Pulmonary artery endothelial cell (primary cell): ENCODE data around the gene LPP. TPM values are rescaled to one million over a fixed set of nuclear protein-coding genes. Genes with fewer than 3 reads are reported as not detected.
A peak's percentile ranks its signal among the peaks of the same experiment; 100 is the strongest.

Source experiments
- DNase-seq: peaks from one replicate; pipeline ENCODE4 v3.0.0-alpha.2; 2011; ENCODE audit warnings: low read depth, low spot score
- total RNA-seq: library from RNA; depleted of rRNA; stranded (reverse); fragments of >200 nt; gene quantifications from 2 replicates; pipeline ENCODE4 v1.2.3, GENCODE V29; 2014

Gene LPP
- total RNA-seq, 1 donor from 2014 or later = 31.5 TPM

DNA sequence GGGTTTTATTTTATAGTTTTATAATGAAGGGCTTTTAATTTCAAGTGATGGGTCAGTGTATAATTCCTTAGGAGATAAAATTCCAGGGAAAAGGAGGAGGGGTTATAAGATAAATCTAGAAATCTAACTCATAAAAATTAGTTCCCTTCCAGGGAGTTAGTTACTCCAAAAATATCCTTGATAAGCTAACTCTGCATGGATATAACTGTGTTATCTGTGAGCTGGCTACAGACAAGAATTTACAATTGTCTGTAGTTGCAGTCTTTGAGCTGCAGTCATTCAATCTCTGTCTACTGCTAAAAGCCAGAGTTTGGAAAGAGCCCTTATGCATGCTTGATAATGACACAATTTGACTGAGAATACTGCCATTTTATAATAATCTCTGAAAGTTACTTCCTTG is 585.6 kb downstream of the LPP start:
- no peak for DNase-seq

DNA sequence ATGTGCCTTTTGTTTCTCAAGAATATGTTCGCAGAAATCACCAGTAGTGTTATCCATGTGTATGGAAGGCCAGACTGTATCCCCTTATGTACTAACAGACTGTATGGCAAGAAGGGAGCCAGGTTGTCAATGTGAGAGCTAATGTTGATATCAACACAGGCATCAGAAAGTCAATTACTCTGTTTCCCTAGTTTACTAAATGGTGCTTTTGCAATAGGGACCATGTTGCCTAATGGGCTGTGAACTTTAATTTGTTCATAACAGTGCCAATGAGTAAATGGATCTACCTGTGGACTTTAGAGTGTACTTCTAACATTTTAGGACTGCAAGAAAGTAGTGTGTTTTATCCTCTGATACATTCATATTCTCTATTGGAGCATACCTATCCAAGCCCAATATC is 586.1 kb downstream of the LPP start:
- DNase-seq = no peak

DNA sequence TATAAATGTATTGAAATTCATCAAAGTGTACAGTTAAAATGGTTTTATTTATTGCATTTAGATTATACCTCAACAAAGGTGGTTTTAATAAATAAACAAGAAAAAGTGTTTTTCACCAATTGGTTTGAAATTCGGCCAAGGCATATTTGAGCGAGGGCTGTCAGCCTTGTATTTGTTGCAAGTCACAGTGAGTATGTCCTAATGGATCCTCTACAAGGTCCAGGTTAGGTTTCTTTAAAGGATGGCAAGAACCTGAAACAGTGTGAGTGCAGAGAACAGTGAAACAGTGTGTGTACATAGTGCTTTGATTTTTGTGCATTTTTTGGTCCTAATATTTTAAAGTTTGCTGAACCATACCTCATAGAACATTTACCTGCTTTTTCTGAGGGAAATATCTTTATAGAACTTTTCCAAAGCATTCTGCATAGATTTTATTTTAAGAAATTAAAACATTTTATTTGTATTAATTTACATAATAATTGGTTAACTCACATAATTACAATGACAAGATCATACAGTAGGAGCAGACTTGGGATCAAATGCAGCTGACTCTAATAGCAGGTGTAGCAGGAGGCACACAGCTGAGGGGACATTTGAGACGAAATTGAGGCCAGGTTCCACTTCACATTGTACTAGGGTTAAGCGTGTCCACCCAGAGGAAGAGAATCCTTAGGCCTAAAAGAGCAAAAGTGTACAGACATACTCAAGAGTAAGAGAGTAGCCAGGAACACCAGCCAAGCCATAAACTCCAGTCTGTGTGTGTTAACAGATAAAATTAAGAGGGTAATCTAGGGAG is 589.0 kb downstream of the LPP start:
- DNase-seq = no peak

DNA sequence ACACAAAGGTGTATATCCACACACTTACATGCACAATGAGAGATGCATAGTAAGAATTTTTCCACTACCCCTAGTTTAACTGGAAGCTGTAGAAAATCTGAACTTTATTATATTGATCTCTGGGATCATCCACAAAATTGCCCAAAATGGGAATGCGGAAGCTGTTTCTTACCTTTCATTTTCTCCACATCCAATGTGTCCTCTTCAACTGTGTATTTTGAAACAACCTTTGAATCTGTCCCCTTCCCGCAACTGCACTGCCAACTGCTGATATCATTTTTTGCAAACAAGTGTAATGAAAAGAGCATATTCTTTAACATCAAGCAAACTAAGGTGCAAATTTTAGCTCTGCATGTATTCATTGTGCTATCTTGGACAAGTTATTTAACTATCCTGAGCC is 590.2 kb downstream of the LPP start:
- no peak for DNase-seq

DNA sequence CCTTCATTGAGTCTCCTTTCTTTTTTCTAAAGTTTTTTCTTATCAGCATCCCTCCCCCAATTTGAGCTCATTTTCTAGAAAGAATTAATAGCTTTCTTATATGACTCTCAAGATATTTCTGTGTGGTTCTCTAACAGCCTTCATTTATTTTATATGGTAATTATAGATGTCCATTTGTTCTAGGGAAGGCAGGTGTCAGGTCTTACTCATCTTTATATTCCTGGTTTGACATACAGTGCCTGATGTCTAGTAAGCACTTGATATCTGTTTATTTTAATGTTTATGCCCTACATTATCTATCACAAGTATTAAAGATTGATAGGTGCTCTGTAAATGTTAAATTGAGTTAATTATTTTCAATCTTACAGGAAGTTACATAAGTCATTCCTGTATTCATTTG is 591.1 kb downstream of the LPP start:
- DNase-seq = no peak

DNA sequence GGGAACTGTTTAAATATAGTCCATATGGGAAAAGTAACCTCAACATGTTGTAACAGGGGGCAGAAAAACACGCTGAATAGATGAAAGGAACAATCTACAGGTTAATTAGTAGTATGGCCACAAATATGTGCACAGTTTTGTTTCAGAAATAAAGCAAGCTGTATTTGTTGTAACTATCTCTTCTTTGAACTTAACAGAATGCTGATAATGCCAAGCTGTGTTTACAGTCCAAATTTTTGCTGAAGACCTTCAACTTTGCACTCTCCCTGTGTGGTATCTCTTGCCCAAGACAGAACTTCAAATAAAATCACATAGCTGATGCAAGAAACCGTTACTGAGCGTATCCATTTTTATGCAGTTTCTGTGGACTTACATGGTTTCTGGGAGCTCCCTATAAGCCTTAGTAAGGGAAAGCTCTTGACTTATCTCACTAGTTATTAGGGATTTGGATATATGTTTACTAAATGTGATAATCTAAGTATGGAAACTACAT is 592.4 kb downstream of the LPP start:
- no peak for DNase-seq

DNA sequence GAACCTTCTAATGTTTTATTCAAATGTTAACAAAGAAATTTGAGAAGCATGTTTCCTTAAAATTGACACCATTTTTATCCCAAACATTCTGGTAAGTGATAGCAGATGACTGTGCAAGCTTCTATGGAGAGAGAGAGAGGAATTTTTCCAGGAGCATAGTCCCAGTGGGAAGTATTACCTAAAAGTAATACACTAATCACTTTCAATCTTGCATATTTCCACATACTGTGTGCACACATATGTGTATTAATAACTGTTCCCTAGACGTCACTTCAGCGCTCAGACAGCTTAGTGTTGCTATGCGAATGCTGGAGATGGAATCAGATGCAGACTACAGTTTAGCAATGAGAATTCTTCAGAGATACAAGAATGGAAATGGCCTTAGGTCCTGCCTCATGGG is 593.5 kb downstream of the LPP start:
- no peak for DNase-seq

DNA sequence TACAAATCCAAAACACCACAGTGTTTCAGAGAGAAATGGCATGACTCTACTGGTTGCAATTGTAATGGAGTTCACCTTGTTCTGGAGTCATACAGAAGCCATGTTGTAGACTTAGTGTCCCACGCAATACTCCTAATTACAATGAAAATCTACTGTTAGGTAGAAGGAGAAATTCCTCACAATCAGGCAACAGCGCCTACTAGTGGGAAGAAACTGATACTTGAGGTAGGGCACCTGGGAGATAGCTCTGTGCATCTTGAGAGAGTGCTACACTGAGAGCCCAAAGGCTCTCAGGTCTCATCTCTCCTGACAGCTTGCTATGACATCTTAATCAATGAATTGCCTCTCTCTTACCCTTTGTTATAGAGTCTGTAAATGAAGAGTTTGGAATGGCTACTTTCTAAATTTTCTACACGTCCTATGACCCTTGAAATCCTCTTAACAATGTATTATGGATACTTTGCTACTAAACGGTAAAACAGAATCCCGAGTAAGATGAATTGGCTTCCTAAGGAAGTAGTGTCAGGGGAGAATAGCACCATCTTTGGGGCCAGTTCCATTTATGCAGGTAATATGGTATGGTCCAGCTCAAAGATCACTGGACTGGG is 595.2 kb downstream of the LPP start:
- no peak for DNase-seq

DNA sequence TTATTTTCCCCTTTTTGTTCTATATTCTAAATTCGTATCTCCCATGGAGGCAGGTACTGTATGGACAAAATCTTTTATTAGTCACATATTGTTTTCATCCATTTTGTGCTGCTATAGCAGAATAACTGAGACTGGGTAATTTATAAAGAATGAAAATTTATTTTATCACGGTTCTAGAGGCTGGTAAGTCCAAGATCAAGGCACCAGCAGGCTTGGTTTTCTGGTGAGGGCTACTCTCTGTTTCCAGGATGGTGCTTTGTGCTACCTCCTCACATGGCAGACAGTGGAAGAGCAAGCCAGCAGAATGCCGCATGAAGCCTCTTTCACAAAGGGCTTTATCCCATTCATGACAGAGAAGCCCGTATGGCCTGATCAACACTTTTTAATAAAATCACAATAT is 595.9 kb downstream of the LPP start:
- no peak for DNase-seq

DNA sequence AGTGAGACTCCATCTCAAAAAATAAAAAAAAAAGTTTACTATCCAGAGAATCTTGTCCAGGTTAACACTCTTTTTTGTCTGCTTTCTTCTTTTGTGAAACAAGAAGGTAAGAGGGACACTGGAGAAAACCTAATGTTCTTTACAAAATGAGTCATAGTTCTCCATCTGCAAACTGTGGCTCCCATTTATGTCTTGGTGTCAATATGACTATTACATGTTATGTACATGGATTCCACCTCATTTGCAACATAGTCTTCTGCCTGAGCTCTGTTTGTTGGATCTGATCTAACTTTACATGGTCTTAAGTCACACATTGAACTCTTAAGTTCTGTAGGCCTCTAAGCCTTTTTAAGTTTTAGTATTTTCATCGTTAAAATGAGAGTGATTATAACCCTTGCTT is 596.7 kb downstream of the LPP start:
- no peak for DNase-seq

DNA sequence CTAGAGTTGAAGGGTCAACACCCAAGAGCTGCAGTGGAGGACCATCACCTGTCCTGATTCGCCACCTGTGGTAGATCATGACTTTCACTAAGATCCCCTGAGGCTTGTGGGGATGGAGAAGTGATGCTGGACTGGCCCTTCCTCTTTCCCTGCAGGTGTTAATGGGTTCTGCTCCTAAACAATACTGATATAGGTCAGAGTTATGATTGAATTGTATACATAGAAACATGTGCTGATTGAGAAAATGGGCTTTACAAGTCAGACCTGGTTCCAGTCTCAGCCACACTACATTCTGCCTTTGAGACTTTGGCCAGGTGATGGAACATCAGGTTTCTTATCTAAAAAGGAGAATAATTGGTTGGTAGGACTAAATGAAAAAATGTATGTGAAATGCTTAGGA is 598.9 kb downstream of the LPP start:
- no peak for DNase-seq

DNA sequence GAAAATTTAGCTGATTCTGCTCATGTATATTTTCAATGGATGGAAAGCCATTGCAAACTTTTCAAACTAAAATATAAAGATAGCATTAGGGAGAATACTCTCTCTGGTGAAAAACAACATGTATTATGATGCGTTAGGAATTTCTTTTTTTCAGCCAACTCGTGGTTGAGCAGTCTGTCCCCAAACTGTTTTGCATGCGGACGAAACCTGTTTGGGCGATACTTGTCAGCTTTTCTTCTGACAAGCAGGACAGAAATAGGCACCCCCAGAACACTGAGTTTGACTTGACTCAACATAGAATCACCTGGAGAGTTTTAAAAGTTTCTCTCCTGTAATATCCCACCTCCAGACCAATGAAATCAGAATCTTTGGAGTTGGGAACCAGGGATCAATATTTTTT is 600.3 kb downstream of the LPP start:
- DNase-seq = no peak

DNA sequence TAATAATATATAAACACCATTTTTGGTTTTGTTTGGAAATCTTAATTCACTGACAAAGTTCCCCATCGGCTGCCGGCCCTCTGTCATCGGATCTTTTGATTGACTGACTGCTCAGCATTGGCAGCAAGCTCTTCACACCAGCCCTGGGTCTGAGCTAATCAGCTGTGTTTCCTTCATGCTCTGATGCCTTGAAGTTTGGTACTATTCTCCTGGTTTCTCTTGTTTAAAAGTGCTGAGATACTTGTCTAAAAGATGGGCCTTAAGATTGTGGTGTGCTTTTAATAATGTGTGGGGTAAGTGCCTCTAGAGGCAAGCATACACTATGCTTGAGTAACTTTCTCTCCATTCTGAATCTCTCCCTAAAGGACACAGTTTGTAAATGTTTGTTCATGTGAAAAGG is 602.3 kb downstream of the LPP start:
- DNase-seq = no peak

DNA sequence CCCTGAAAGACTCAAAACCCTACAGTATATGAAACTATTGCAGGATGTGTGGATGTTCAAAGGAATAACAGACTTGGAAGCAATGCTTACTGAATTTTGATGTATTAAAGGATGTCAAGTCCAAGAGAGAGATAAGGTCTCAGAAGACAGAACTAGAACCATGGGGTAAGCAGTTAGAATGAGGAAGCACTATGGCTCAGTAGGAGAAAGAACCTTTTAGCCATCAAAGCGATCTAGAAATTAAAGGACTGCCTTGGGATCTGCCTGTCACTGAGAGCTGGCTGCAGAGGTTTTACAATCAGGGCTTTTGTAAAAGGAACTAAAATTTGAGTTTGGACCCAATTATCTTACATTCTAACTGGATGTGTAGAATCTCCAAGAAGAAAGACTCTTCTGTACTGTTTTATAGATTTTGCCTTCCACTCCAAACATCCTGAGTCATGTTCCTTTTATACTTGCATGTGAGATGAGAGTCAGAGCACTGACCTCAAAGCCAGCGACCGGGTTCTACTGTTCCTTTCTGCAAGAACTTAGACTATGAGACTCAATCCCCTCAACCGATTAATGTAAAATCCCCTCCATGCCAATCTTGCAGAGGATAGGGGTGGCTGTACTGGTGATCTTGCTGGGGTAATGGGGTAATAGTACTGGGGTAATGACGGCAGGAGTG is 605.5 kb downstream of the LPP start:
- no peak for DNase-seq

DNA sequence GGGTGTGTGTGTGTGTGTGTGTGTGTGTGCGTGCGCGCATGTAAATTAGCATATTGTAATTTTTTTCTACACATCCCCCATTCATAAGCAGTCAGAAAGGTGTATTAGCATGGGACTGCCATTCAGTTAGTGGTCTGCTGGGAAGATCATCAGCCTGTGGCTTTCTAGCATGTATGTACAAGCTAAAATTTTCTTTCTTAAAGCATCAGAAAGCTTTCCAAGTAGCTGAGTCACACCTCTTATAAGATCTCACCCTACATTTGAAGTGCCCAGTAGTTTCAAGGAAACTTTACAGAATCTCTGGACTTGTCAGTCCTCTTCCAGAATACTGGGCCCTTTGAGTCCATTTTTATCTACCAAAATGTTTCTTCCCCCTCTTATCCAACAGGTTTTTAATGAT is 606.5 kb downstream of the LPP start:
- no peak for DNase-seq

DNA sequence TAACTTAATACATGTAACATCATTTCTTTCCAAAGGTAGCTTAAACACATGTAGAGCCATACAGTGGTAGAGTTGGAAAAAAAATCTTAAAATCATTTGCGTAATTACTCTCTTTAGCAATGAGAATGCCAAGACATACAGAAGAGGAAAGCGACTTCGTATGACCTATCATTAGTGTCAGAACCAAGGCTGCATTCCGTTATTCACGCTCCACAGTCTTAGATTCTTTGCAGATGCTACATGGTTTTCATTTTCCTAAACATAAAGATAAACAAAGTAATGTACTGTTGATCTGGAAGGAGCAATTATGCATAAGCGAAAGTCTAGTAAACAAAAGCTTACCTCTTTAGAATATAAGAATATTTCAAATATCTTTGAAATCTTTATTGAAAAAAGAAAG is 607.5 kb downstream of the LPP start:
- no peak for DNase-seq

DNA sequence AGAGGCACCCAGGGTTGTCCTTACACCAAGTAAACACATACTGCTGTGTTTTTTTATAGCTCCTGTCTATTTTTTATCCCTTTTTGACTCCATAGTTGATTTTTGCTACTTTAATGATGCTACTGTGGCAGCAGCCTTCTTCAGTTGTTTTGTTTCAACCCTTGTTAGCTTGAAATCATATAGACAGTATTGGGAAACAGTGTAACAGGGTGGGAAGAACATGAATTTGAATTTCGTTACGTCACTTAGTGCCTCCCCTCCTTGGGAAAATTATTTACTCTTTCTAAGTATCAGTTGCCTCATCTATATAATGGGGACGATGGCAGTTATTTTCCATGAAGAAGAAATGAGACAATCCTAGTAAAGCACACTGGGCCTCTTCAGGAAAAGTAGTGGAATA is 608.0 kb downstream of the LPP start:
- no peak for DNase-seq

DNA sequence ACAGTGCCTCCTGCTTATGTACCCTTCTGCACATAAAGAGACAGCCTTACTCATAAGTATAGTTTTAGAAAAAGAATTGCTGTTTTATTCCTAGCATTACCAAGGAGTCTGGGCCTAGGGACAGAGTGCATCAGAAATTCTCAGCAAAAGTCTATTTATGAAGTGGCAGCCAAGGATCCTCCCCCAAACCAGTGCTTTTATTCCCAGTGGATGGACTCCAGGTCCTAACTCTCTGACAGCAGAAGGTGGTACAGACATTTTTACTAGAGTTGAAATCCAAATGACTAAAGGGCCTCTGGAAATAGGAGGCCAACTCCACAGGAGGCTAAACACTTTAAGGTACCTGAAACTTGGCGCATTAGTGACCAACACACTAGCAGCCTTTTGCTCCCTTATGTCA is 610.7 kb downstream of the LPP start:
- DNase-seq = no peak

DNA sequence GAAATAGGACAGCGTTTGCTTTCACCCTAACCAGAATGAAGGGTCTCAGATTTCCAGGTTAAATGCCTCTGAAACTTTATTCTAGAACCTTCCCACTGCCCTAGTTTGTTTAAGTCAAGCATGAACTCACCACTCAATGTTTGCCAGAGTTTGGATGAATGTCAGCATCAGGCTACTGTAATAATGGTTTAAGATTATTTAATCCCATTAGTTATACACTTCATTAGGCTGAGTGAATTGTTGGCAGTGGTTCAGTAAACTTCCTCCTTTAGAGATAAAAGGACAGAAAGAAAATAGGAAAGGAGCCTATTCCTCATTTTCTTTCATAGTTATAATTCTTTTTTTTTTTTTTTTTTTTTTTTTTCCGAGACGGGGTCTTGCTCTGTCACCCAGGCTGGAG is 615.9 kb downstream of the LPP start:
- DNase-seq = no peak

DNA sequence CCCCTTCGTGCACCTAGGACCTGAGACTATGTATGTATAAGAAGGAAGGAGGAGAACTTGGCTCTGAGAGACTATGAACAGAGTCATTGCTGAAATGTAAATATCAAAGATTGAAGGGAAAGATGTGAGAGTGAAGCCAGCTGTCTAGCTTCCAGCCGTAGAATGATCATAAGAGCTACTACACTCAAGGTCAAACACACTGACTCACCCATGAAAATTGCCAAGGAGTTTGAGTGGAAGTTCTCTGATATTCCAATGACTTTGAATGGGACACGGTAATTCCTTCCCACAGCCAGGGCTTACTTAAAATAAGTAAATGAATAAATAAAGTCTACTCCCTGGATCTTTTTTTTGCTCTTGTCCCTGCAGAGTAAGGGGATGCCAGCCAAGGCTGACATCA is 618.9 kb downstream of the LPP start:
- DNase-seq = peak; percentile 30

DNA sequence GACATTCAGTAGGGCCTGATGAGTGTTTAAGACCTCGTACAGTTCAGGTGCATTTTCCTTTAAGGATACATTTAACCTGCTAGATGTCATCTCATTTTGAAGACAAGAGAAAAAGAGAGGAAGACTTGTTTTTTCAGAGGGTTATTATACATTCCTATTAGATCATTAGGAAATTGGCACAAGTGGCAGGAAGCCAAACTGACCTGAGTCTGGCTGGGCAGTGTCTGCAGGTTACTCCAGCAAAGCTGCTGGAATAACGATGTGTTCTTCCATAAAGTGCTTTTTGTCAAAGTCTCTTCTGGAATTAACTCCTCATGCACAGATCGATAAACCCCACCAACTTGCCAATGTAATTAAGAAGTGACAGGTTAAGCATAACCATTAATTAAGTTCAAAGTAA is 621.5 kb downstream of the LPP start:
- DNase-seq = no peak

DNA sequence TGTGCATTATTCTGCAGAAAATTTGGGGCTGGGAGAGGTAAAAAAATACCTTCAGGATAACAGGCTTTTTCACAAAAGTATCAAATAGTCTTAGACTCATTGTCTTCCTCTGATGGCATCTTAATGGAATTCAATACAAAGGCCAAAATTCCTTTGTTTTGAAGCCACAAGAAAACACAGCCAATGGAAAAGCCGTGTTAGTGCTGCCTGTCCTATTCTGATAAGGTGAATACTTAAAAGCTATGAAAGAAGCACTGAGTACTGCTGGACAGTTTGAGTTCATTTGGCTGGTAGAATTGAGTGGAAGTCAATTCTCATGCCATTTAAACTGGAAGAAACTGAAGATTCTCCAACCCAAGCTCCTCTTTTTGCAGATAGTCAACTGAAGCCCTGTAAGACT is 622.5 kb downstream of the LPP start:
- peak; percentile 52 for DNase-seq
